HEK293 (cell line): ENCODE data around the gene ARHGEF7.

ENCODE experiments used
- GLI2 ChIP-seq: fragments of 450-650 bp; formaldehyde crosslinking; IDR thresholded peaks from 2 replicates; pipeline ENCODE4; 2017; ENCODE audit warnings: missing biosample characterization, missing genetic modification characterization, low read depth, borderline replicate concordance
- HOXA7 ChIP-seq: sonication (generic); formaldehyde crosslinking; IDR thresholded peaks from 2 replicates; pipeline ENCODE4 v1.8.1; 2022; ENCODE audit warnings: missing genetic modification reagents, borderline replicate concordance
- KLF8 ChIP-seq: fragments of 450-650 bp; formaldehyde crosslinking; IDR thresholded peaks from 2 replicates; pipeline ENCODE4 v1.5.1; 2016; ENCODE audit warnings: missing biosample characterization, missing genetic modification characterization
- MYNN ChIP-seq: fragments of 450-650 bp; formaldehyde crosslinking; IDR thresholded peaks from 2 replicates; pipeline ENCODE4 v1.5.1; 2016; ENCODE audit warnings: missing biosample characterization, missing genetic modification characterization, borderline replicate concordance
- SP3 ChIP-seq: fragments of 450-650 bp; formaldehyde crosslinking; IDR thresholded peaks from 2 replicates; pipeline ENCODE4 v1.5.1; 2016; ENCODE audit warnings: missing biosample characterization, missing genetic modification characterization
- ZBTB20 ChIP-seq: fragments of 450-650 bp; formaldehyde crosslinking; IDR thresholded peaks from 2 replicates; pipeline ENCODE4 v1.5.1; 2016; ENCODE audit warnings: missing biosample characterization, missing genetic modification characterization
- ZFP3 ChIP-seq: fragments of 450-650 bp; formaldehyde crosslinking; IDR thresholded peaks from 2 replicates; pipeline ENCODE4 v1.5.1; 2016; ENCODE audit warnings: low read depth, missing biosample characterization, missing genetic modification characterization
- ZNF112 ChIP-seq: fragments of 450-650 bp; formaldehyde crosslinking; IDR thresholded peaks from 2 replicates; pipeline ENCODE4 v1.5.0; 2017; ENCODE audit warnings: missing biosample characterization, missing genetic modification characterization
- ZNF16 ChIP-seq: fragments of 450-650 bp; formaldehyde crosslinking; IDR thresholded peaks from 2 replicates; pipeline ENCODE4 v1.5.1; 2016; ENCODE audit warnings: low read depth, missing biosample characterization, missing genetic modification characterization
- ZNF239 ChIP-seq: fragments of 450-650 bp; formaldehyde crosslinking; IDR thresholded peaks from 2 replicates; pipeline ENCODE4 v1.5.1; 2016; ENCODE audit warnings: missing biosample characterization, missing genetic modification characterization
- ZNF350 ChIP-seq: fragments of 450-650 bp; formaldehyde crosslinking; IDR thresholded peaks from 2 replicates; pipeline ENCODE4 v1.5.0; 2017; ENCODE audit warnings: missing biosample characterization, mild to moderate bottlenecking, missing genetic modification characterization
- ZNF394 ChIP-seq: fragments of 450-650 bp; formaldehyde crosslinking; IDR thresholded peaks from 2 replicates; pipeline ENCODE4 v1.5.1; 2016; ENCODE audit warnings: missing biosample characterization, missing genetic modification characterization, mild to moderate bottlenecking, moderate library complexity, borderline replicate concordance
- ZNF571 ChIP-seq: fragments of 450-650 bp; formaldehyde crosslinking; IDR thresholded peaks from 2 replicates; pipeline ENCODE4 v1.5.0; 2017; ENCODE audit warnings: missing biosample characterization, missing genetic modification characterization
- ZNF677 ChIP-seq: fragments of 450-650 bp; IDR thresholded peaks from 2 replicates; pipeline ENCODE4 v1.5.0; 2018; ENCODE audit warnings: missing biosample characterization, mild to moderate bottlenecking, missing genetic modification characterization, moderate library complexity
- ZNF785 ChIP-seq: fragments of 450-650 bp; formaldehyde crosslinking; IDR thresholded peaks from 2 replicates; pipeline ENCODE4 v1.5.1; 2016; ENCODE audit warnings: missing biosample characterization, missing genetic modification characterization
- ZNF843 ChIP-seq: fragments of 450-650 bp; formaldehyde crosslinking; IDR thresholded peaks from 2 replicates; pipeline ENCODE4 v1.5.1; 2016; ENCODE audit warnings: missing biosample characterization, missing genetic modification characterization
- TF ChIP-seq, protein P1 (sequence below): fragments of 450-650 bp; formaldehyde crosslinking; IDR thresholded peaks from 2 replicates; pipeline ENCODE4 v1.5.1; 2016; ENCODE audit warnings: missing biosample characterization, missing genetic modification characterization
- TF ChIP-seq, protein P2 (sequence below): fragments of 450-650 bp; formaldehyde crosslinking; optimal IDR thresholded peaks from 2 replicates; pipeline ENCODE3; 2016; ENCODE audit warnings: missing biosample characterization, mild to moderate bottlenecking, missing genetic modification characterization
- TF ChIP-seq, protein P3 (sequence below): fragments of 450-650 bp; formaldehyde crosslinking; IDR thresholded peaks from 2 replicates; pipeline ENCODE4 v1.5.1; 2016; ENCODE audit warnings: missing biosample characterization, missing genetic modification characterization, low read depth
- TF ChIP-seq, protein P4 (sequence below): fragments of 450-650 bp; formaldehyde crosslinking; IDR thresholded peaks from 2 replicates; pipeline ENCODE4 v1.5.1; 2016; ENCODE audit warnings: missing biosample characterization, missing genetic modification characterization
- TF ChIP-seq, protein P5 (sequence below): fragments of 450-650 bp; formaldehyde crosslinking; IDR thresholded peaks from 2 replicates; pipeline ENCODE4 v1.5.1; 2017; ENCODE audit warnings: missing biosample characterization, missing genetic modification characterization
- TF ChIP-seq, protein P6 (sequence below): fragments of 450-650 bp; formaldehyde crosslinking; IDR thresholded peaks from 2 replicates; pipeline ENCODE4 v1.5.1; 2016; ENCODE audit warnings: missing biosample characterization, missing genetic modification characterization
- TF ChIP-seq, protein P7 (sequence below): fragments of 450-650 bp; formaldehyde crosslinking; IDR thresholded peaks from 2 replicates; pipeline ENCODE4 v1.5.1; 2017; ENCODE audit warnings: missing biosample characterization, missing genetic modification characterization
- TF ChIP-seq, protein P8 (sequence below): fragments of 450-650 bp; formaldehyde crosslinking; IDR thresholded peaks from 2 replicates; pipeline ENCODE4 v1.5.1; 2016; ENCODE audit warnings: missing biosample characterization, missing genetic modification characterization

ARHGEF7 gene

DNA sequence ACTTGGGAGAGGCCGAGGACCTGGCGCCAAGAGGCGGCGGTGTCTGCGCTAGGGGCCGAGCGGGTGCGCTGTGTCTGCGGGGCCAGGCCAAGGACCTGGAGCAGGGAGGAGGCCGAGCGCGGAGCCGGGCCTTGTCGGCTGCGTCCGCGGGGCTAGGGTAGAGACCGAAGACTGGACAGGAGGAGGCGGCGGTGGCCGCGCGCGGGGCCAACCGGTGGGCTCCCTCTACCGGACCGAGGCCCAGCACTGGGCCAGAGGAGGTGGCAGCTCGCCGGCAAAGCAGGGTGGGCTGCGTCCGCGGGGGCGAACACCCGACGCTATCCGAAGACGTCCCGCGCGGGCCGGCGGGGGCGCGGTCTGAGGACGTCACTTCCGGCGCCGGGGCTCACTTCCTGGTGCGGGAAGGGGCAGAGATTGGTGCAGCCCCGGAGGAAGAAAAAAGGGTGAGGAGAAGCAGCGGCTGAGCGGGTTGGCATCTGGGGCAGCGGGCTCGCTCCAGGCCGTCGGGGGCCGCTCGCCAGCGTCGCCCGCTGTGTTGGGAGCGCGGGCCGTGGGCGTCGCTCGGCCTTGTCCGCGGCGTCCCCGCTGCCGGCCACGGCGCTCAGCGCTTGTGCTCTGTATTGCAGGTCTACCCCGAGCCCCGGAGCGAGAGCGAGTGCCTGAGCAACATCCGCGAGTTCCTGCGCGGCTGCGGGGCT, 38.3 kb downstream of the ARHGEF7 start (continued):
- TF ChIP-seq, protein P1, sequence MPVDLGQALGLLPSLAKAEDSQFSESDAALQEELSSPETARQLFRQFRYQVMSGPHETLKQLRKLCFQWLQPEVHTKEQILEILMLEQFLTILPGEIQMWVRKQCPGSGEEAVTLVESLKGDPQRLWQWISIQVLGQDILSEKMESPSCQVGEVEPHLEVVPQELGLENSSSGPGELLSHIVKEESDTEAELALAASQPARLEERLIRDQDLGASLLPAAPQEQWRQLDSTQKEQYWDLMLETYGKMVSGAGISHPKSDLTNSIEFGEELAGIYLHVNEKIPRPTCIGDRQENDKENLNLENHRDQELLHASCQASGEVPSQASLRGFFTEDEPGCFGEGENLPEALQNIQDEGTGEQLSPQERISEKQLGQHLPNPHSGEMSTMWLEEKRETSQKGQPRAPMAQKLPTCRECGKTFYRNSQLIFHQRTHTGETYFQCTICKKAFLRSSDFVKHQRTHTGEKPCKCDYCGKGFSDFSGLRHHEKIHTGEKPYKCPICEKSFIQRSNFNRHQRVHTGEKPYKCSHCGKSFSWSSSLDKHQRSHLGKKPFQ (tag by site-specific recombination), result no peak
- no peak for TF ChIP-seq HOXA7 (CRISPR knock-in tag)
- no peak for TF ChIP-seq ZNF785 (tag by site-specific recombination)
- no peak for TF ChIP-seq SP3 (tag by site-specific recombination)
- TF ChIP-seq, protein P2, sequence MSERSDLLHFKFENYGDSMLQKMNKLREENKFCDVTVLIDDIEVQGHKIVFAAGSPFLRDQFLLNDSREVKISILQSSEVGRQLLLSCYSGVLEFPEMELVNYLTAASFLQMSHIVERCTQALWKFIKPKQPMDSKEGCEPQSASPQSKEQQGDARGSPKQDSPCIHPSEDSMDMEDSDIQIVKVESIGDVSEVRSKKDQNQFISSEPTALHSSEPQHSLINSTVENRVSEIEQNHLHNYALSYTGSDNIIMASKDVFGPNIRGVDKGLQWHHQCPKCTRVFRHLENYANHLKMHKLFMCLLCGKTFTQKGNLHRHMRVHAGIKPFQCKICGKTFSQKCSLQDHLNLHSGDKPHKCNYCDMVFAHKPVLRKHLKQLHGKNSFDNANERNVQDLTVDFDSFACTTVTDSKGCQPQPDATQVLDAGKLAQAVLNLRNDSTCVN (tag by site-specific recombination), result peak; percentile 97
- TF ChIP-seq, protein P3, sequence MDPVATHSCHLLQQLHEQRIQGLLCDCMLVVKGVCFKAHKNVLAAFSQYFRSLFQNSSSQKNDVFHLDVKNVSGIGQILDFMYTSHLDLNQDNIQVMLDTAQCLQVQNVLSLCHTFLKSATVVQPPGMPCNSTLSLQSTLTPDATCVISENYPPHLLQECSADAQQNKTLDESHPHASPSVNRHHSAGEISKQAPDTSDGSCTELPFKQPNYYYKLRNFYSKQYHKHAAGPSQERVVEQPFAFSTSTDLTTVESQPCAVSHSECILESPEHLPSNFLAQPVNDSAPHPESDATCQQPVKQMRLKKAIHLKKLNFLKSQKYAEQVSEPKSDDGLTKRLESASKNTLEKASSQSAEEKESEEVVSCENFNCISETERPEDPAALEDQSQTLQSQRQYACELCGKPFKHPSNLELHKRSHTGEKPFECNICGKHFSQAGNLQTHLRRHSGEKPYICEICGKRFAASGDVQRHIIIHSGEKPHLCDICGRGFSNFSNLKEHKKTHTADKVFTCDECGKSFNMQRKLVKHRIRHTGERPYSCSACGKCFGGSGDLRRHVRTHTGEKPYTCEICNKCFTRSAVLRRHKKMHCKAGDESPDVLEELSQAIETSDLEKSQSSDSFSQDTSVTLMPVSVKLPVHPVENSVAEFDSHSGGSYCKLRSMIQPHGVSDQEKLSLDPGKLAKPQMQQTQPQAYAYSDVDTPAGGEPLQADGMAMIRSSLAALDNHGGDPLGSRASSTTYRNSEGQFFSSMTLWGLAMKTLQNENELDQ (tag by site-specific recombination), result no peak
- TF ChIP-seq ZNF16, result no peak
- 0 out of 2 replicates have a peak, but pooled peaks have one; percentile 5 for TF ChIP-seq ZNF677 (tag by site-specific recombination)
- peak; percentile 68; the same call in 1 of the 2 replicates for TF ChIP-seq ZNF394 (tag by site-specific recombination)
- TF ChIP-seq KLF8, result no peak; the same call in 1 of the 2 replicates
- no peak for TF ChIP-seq ZBTB20 (tag by site-specific recombination)
- TF ChIP-seq ZNF239, result no peak
- no peak for TF ChIP-seq ZNF112 (tag by site-specific recombination)
- TF ChIP-seq, protein P4, sequence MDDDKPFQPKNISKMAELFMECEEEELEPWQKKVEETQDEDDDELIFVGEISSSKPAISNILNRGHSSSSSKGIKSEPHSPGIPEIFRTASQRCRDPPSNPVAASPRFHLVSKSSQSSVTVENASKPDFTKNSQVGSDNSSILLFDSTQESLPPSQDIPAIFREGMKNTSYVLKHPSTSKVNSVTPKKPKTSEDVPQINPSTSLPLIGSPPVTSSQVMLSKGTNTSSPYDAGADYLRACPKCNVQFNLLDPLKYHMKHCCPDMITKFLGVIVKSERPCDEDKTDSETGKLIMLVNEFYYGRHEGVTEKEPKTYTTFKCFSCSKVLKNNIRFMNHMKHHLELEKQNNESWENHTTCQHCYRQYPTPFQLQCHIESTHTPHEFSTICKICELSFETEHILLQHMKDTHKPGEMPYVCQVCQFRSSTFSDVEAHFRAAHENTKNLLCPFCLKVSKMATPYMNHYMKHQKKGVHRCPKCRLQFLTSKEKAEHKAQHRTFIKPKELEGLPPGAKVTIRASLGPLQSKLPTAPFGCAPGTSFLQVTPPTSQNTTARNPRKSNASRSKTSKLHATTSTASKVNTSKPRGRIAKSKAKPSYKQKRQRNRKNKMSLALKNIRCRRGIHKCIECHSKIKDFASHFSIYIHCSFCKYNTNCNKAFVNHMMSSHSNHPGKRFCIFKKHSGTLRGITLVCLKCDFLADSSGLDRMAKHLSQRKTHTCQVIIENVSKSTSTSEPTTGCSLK (tag by site-specific recombination), result no peak
- TF ChIP-seq ZFP3 (tag by site-specific recombination), result no peak
- TF ChIP-seq, protein P5, sequence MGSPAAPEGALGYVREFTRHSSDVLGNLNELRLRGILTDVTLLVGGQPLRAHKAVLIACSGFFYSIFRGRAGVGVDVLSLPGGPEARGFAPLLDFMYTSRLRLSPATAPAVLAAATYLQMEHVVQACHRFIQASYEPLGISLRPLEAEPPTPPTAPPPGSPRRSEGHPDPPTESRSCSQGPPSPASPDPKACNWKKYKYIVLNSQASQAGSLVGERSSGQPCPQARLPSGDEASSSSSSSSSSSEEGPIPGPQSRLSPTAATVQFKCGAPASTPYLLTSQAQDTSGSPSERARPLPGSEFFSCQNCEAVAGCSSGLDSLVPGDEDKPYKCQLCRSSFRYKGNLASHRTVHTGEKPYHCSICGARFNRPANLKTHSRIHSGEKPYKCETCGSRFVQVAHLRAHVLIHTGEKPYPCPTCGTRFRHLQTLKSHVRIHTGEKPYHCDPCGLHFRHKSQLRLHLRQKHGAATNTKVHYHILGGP (tag by site-specific recombination), result no peak
- no peak; the same call in none of the 2 replicates for TF ChIP-seq ZNF843
- no peak for TF ChIP-seq ZNF571 (tag by site-specific recombination)
- TF ChIP-seq, protein P6, sequence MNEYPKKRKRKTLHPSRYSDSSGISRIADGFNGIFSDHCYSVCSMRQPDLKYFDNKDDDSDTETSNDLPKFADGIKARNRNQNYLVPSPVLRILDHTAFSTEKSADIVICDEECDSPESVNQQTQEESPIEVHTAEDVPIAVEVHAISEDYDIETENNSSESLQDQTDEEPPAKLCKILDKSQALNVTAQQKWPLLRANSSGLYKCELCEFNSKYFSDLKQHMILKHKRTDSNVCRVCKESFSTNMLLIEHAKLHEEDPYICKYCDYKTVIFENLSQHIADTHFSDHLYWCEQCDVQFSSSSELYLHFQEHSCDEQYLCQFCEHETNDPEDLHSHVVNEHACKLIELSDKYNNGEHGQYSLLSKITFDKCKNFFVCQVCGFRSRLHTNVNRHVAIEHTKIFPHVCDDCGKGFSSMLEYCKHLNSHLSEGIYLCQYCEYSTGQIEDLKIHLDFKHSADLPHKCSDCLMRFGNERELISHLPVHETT (tag by site-specific recombination), result no peak; the same call in 1 of the 2 replicates
- TF ChIP-seq MYNN, result no peak
- no peak for TF ChIP-seq GLI2
- no peak for TF ChIP-seq ZNF350 (tag by site-specific recombination)
- TF ChIP-seq, protein P7, sequence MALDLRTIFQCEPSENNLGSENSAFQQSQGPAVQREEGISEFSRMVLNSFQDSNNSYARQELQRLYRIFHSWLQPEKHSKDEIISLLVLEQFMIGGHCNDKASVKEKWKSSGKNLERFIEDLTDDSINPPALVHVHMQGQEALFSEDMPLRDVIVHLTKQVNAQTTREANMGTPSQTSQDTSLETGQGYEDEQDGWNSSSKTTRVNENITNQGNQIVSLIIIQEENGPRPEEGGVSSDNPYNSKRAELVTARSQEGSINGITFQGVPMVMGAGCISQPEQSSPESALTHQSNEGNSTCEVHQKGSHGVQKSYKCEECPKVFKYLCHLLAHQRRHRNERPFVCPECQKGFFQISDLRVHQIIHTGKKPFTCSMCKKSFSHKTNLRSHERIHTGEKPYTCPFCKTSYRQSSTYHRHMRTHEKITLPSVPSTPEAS, result no peak
- TF ChIP-seq, protein P8, sequence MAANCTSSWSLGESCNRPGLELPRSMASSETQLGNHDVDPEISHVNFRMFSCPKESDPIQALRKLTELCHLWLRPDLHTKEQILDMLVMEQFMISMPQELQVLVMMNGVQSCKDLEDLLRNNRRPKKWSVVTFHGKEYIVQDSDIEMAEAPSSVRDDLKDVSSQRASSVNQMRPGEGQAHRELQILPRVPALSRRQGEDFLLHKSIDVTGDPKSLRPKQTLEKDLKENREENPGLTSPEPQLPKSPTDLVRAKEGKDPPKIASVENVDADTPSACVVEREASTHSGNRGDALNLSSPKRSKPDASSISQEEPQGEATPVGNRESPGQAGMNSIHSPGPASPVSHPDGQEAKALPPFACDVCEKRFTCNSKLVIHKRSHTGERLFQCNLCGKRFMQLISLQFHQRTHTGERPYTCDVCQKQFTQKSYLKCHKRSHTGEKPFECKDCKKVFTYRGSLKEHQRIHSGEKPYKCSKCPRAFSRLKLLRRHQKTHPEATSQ (tag by site-specific recombination), result peak; percentile 91
